GM23338 (cell line): ENCODE results near the gene FLNB. TPM values are rescaled to one million over a fixed set of nuclear protein-coding genes. Genes with fewer than 3 reads are reported as not detected.

Experiments used
- ATAC-seq: fragments of 200-7000 bp; cut with Tn5 transposase; 3 replicates; pipeline ENCODE4 v1.9.1; 2020
- DNase-seq: peaks from one replicate; pipeline ENCODE4 v3.0.0-alpha.2; 2015; ENCODE audit warnings: low spot score
- H2AFZ ChIP-seq: fragments of 200-600 bp; sonication (generic); 2 replicates; pipeline ENCODE4 v1.8.0; 2016; ENCODE audit warnings: antibody characterized with exemption, mild to moderate bottlenecking, moderate library complexity
- H3F3A ChIP-seq: fragments of 200-600 bp; sonication (generic); replicated peaks from 2 replicates; pipeline ENCODE4 v1.8.0; 2017; ENCODE audit warnings: antibody characterized with exemption, mixed run types, low read depth
- H3K27ac ChIP-seq: fragments of 200-600 bp; sonication (generic); 2 replicates; pipeline ENCODE4 v1.6.1; 2016; ENCODE audit warnings: low read depth
- H3K27me3 ChIP-seq: fragments of 200-600 bp; sonication (generic); 2 replicates; pipeline ENCODE4 v1.8.0; 2016; ENCODE audit warnings: mild to moderate bottlenecking, mixed run types, moderate library complexity; ENCODE audit not compliant: insufficient read depth
- H3K36me3 ChIP-seq: fragments of 200-600 bp; sonication (generic); 2 replicates; pipeline ENCODE4 v1.8.0; 2016; ENCODE audit warnings: mild to moderate bottlenecking; ENCODE audit not compliant: insufficient read depth
- H3K4me1 ChIP-seq: fragments of 200-600 bp; sonication (generic); 2 replicates; pipeline ENCODE4 v1.8.0; 2016; ENCODE audit warnings: mild to moderate bottlenecking, moderate library complexity; ENCODE audit not compliant: insufficient read depth
- H3K4me2 ChIP-seq: fragments of 200-600 bp; sonication (generic); 2 replicates; pipeline ENCODE4 v1.7.1; 2017; ENCODE audit warnings: mixed run types
- H3K4me3 ChIP-seq: fragments of 200-600 bp; sonication (generic); 2 replicates; pipeline ENCODE4 v1.6.1; 2016; ENCODE audit warnings: mixed run types
- H3K79me2 ChIP-seq: fragments of 200-600 bp; sonication (generic); replicated peaks from 2 replicates; pipeline ENCODE4 v1.8.0; 2017; ENCODE audit warnings: mild to moderate bottlenecking; ENCODE audit not compliant: insufficient read depth
- H3K9me2 ChIP-seq: fragments of 200-600 bp; sonication (generic); 2 replicates; pipeline ENCODE4 v1.8.0; 2017; ENCODE audit not compliant: insufficient read depth
- H4K20me1 ChIP-seq: fragments of 200-600 bp; sonication (generic); replicated peaks from 2 replicates; pipeline ENCODE4 v1.8.0; 2017; ENCODE audit warnings: mild to moderate bottlenecking; ENCODE audit not compliant: insufficient read depth
- H3K27ac Mint-ChIP-seq: 2 replicates; pipeline ENCODE4 v1.8.0; 2020; ENCODE audit warnings: inconsistent platforms, mild to moderate bottlenecking, moderate library complexity, mixed read lengths
- H3K27me3 Mint-ChIP-seq: 3 replicates; pipeline ENCODE4 v1.8.0; 2022; ENCODE audit warnings: low read depth, mild to moderate bottlenecking, moderate library complexity, mixed read lengths, inconsistent platforms; ENCODE audit not compliant: insufficient read depth, poor library complexity
- H3K36me3 Mint-ChIP-seq: 3 replicates; pipeline ENCODE4 v1.8.0; 2021; ENCODE audit warnings: low read depth, mild to moderate bottlenecking, inconsistent platforms, moderate library complexity, mixed read lengths
- H3K4me1 Mint-ChIP-seq: 3 replicates; pipeline ENCODE4 v1.8.0; 2020; ENCODE audit warnings: mild to moderate bottlenecking, inconsistent platforms, mixed read lengths
- H3K4me3 Mint-ChIP-seq: 3 replicates; pipeline ENCODE4 v1.8.0; 2021; ENCODE audit warnings: moderate library complexity, mild to moderate bottlenecking, inconsistent platforms, mixed read lengths
- H3K9me3 Mint-ChIP-seq: 3 replicates; pipeline ENCODE4 v1.8.0; 2020; ENCODE audit warnings: moderate library complexity, mild to moderate bottlenecking, inconsistent platforms, mixed read lengths
- JUNB ChIP-seq: IDR thresholded peaks from one replicate; pipeline ENCODE4 v1.6.1; 2016; ENCODE audit warnings: antibody characterized with exemption; ENCODE audit not compliant: unreplicated experiment
- NANOG ChIP-seq: IDR thresholded peaks from 2 replicates; pipeline ENCODE4 v1.6.1; 2016; ENCODE audit warnings: antibody characterized with exemption, borderline replicate concordance
- POLR2AphosphoS5 ChIP-seq: IDR thresholded peaks from 2 replicates; pipeline ENCODE4 v1.6.1; 2016; ENCODE audit warnings: antibody characterized with exemption, low read depth
- ZNF114 ChIP-seq: fragments of 250-450 bp; sonication (Bioruptor Pico); IDR thresholded peaks from 2 replicates; pipeline ENCODE4 v1.5.0; 2020; ENCODE audit warnings: mild to moderate bottlenecking, moderate library complexity
- ZNF331 ChIP-seq: fragments of 250-450 bp; sonication (Bioruptor Pico); IDR thresholded peaks from 2 replicates; pipeline ENCODE4 v1.5.0; 2020; ENCODE audit warnings: low read depth, mild to moderate bottlenecking, moderate library complexity
- ZNF462 ChIP-seq: fragments of 250-450 bp; sonication (Bioruptor Pico); IDR thresholded peaks from 2 replicates; pipeline ENCODE4 v1.5.0; 2020; ENCODE audit warnings: mild to moderate bottlenecking, moderate library complexity
- polyA plus RNA-seq: library from polyadenylated mRNA; unstranded; fragments of >200 nt; fragmentation: Nextera tagmentation; extraction: Ambion mirVana; gene quantifications from 2 replicates; pipeline ENCODE4 v1.2.1, GENCODE V29; 2016
- total RNA-seq: library from RNA; depleted of rRNA; stranded (reverse); fragments of >200 nt; shearing (Covaris generic); gene quantifications from 2 replicates; pipeline ENCODE4 v1.2.3, GENCODE V29; 2014

Gene FLNB
- total and polyA plus RNA-seq, 2 experiments from 2014 or later, result 39.7 to 179 TPM

GRCh38 chr3:57989646-57990045 is 18.6 kb upstream of the FLNB start (continued):
- TF ChIP-seq ZNF331 (CRISPR knock-in tag) (no peak), NANOG (no peak), JUNB (no peak)

GRCh38 chr3:57992452-57993213 is 15.6 kb upstream of the FLNB start:
- Histone ChIP-seq H3K27me3 (no peaks in the 10 kb centered on the region), H3F3A (no peaks in the 10 kb centered on the region), H3K36me3 (no peaks in the 10 kb centered on the region), H3K4me3 (no peak overlapping the region), H4K20me1 (no peaks in the 10 kb centered on the region), H3K79me2 (no peaks in the 10 kb centered on the region), H2AFZ (peak overlapping the region; percentile 80; the same call in 1 of the 2 replicates), H3K4me1 (no peaks in the 10 kb centered on the region), H3K4me2 (no peak overlapping the region), H3K9me2 (no peaks in the 10 kb centered on the region), H3K27ac (no peak overlapping the region)
- Mint-ChIP-seq H3K27ac (no peak overlapping the region), H3K27me3 (peaks cover 8% of the 10 kb centered on the region), H3K36me3 (no peaks in the 10 kb centered on the region), H3K4me1 (no peaks in the 10 kb centered on the region), H3K4me3 (no peak overlapping the region), H3K9me3 (no peaks in the 10 kb centered on the region)
- no peak for DNase-seq
- TF ChIP-seq ZNF331 (CRISPR knock-in tag) (no peak), ZNF114 (CRISPR knock-in tag) (no peak), ZNF462 (CRISPR knock-in tag) (no peak), JUNB (no peak), POLR2AphosphoS5 (no peak)
- ATAC-seq, result no peak; the same call in 2 of the 3 replicates
